ENCODE measurements around the gene MDFIC2.

Gene MDFIC2

GRCh38 chr3:70179111-70179510 lies 133.3 kb downstream of the MDFIC2 start:
- DNase-seq (ENCODE audit: low spot score): no peak

- DNase-seq (ENCODE audit: low spot score): no peak
These were observed 134.4 kb downstream of the MDFIC2 start for GRCh38 chr3:70177881-70178645.

GRCh38 chr3:70176224-70176623 lies 136.2 kb downstream of the MDFIC2 start:
- DNase-seq (ENCODE audit: low spot score): no peak

- no peak for DNase-seq (ENCODE audit: low spot score)
These were observed 155.6 kb downstream of the MDFIC2 start for GRCh38 chr3:70156808-70157207.

- no peak for DNase-seq (ENCODE audit: low spot score)
These were observed 161.8 kb downstream of the MDFIC2 start for GRCh38 chr3:70150599-70150998.

GRCh38 chr3:70149714-70150400 lies 162.6 kb downstream of the MDFIC2 start:
- no peak for DNase-seq (ENCODE audit: low spot score)

Measured in activated CD4-positive, alpha-beta T cell treated with anti-CD3 and anti-CD28 coated beads, Interleukin-2, Interleukin-4, amounts not matched to agents 100 ng/mL and 50 ng/mL, durations not matched to agents 16 hours and 8 hours (primary cell).